NCI-H748 treated with DMSO at 0.1 percent for 48 hours (cell line): ENCODE data around the gene PCDH17.
A peak's percentile ranks its signal among the peaks of the same experiment; 100 is the strongest.

ENCODE experiments used
- DNase-seq: peaks from one replicate; lab custom pipeline; 2025; lab: John Stamatoyannopoulos, UW

Gene PCDH17

GRCh38 chr13:57636816-57637215 is 5.3 kb downstream of the PCDH17 start:
- no peak for DNase-seq

GRCh38 chr13:57637515-57637914 is 6.0 kb downstream of the PCDH17 start:
- DNase-seq = no peak

- DNase-seq = no peak
Measured at GRCh38 chr13:57638186-57638890, 6.8 kb downstream of the PCDH17 start.

GRCh38 chr13:57640607-57641006 is 9.1 kb downstream of the PCDH17 start:
- DNase-seq = no peak

- no peak for DNase-seq
Measured at GRCh38 chr13:57641051-57641450, 9.5 kb downstream of the PCDH17 start.

GRCh38 chr13:57644106-57644505 is 12.6 kb downstream of the PCDH17 start:
- no peak for DNase-seq

- no peak for DNase-seq
Measured at GRCh38 chr13:57653229-57653989, 21.9 kb downstream of the PCDH17 start.

- no peak for DNase-seq
Measured at GRCh38 chr13:57665481-57665880, 33.9 kb downstream of the PCDH17 start.

- DNase-seq = peak; percentile 51
Measured at GRCh38 chr13:57666131-57666953, 34.8 kb downstream of the PCDH17 start.

- no peak for DNase-seq
Measured at GRCh38 chr13:57672168-57672567, 40.6 kb downstream of the PCDH17 start.

GRCh38 chr13:57673197-57673596 is 41.7 kb downstream of the PCDH17 start:
- DNase-seq = no peak

GRCh38 chr13:57675526-57675925 is 44.0 kb downstream of the PCDH17 start:
- DNase-seq = no peak

GRCh38 chr13:57680609-57681008 is 49.1 kb downstream of the PCDH17 start:
- DNase-seq = no peak

- no peak for DNase-seq
Measured at GRCh38 chr13:57682128-57682716, 50.7 kb downstream of the PCDH17 start.

GRCh38 chr13:57698851-57699250 is 67.3 kb downstream of the PCDH17 start:
- no peak for DNase-seq

- no peak for DNase-seq
Measured at GRCh38 chr13:57704031-57704430, 72.5 kb downstream of the PCDH17 start.

- no peak for DNase-seq
Measured at GRCh38 chr13:57716295-57716694, 84.8 kb downstream of the PCDH17 start.

- no peak for DNase-seq
Measured at GRCh38 chr13:57724486-57725272, 93.1 kb downstream of the PCDH17 start.

GRCh38 chr13:57725480-57725879 is 93.9 kb downstream of the PCDH17 start:
- DNase-seq = no peak

- DNase-seq = no peak
Measured at GRCh38 chr13:57726981-57727380, 95.4 kb downstream of the PCDH17 start.

- no peak for DNase-seq
Measured at GRCh38 chr13:57734306-57734705, 102.8 kb downstream of the PCDH17 start.
